CD1c-positive myeloid dendritic cell (primary cell): ENCODE data around the gene CHST9.
"Not testable (repeated sequence)": the region's sequence is repeated elsewhere in the genome, so short reads cannot be mapped to it uniquely, and the experiment has no call there.

ENCODE experiments used
- DNase-seq: peaks from one replicate; pipeline ENCODE4 v3.0.0-alpha.2; 2016; ENCODE audit errors: extremely low spot score

CHST9 gene

GRCh38 chr18:27171993-27172392, 13.1 kb downstream of the CHST9 start:
- no peak for DNase-seq

- DNase-seq, result no peak
Observed at GRCh38 chr18:27165412-27165811, 19.7 kb downstream of the CHST9 start.

GRCh38 chr18:27164905-27165304, 20.2 kb downstream of the CHST9 start:
- no peak for DNase-seq

- DNase-seq, result not testable (repeated sequence)
Observed at GRCh38 chr18:27163197-27163716, 21.9 kb downstream of the CHST9 start.

GRCh38 chr18:27149240-27149639, 35.9 kb downstream of the CHST9 start:
- DNase-seq, result not testable (repeated sequence)

- no peak for DNase-seq
Observed at GRCh38 chr18:27144672-27145071, 40.4 kb downstream of the CHST9 start.

- no peak for DNase-seq
Observed at GRCh38 chr18:27143580-27144287, 41.4 kb downstream of the CHST9 start.

- no peak for DNase-seq
Observed at GRCh38 chr18:27142891-27143290, 42.2 kb downstream of the CHST9 start.

GRCh38 chr18:27141876-27142275, 43.2 kb downstream of the CHST9 start:
- no peak for DNase-seq

- no peak for DNase-seq
Observed at GRCh38 chr18:27138079-27138478, 47.0 kb downstream of the CHST9 start.

- no peak for DNase-seq
Observed at GRCh38 chr18:27136208-27136535, 48.9 kb downstream of the CHST9 start.

GRCh38 chr18:27135504-27136207, 49.5 kb downstream of the CHST9 start:
- no peak for DNase-seq

GRCh38 chr18:27130065-27130630, 55.0 kb downstream of the CHST9 start:
- DNase-seq, result no peak

GRCh38 chr18:27124196-27124595, 60.9 kb downstream of the CHST9 start:
- no peak for DNase-seq

GRCh38 chr18:27121108-27121507, 64.0 kb downstream of the CHST9 start:
- no peak for DNase-seq

- no peak for DNase-seq
Observed at GRCh38 chr18:27120246-27120645, 64.9 kb downstream of the CHST9 start.

GRCh38 chr18:27118973-27119372, 66.1 kb downstream of the CHST9 start:
- DNase-seq, result no peak

- no peak for DNase-seq
Observed at GRCh38 chr18:27114842-27115241, 70.3 kb downstream of the CHST9 start.

GRCh38 chr18:27113358-27113757, 71.8 kb downstream of the CHST9 start:
- DNase-seq, result no peak

- DNase-seq, result no peak
Observed at GRCh38 chr18:27110319-27110718, 74.8 kb downstream of the CHST9 start.

- no peak for DNase-seq
Observed at GRCh38 chr18:27109451-27109850, 75.7 kb downstream of the CHST9 start.

GRCh38 chr18:27108842-27109241, 76.3 kb downstream of the CHST9 start:
- DNase-seq, result no peak

- DNase-seq, result no peak
Observed at GRCh38 chr18:27104743-27105142, 80.4 kb downstream of the CHST9 start.
